ENCODE data around the gene CENPM. TPM values are rescaled to one million over a fixed set of nuclear protein-coding genes. Genes with fewer than 3 reads are reported as not detected.

Gene CENPM
- total RNA-seq, 3 donors from 2014 or later = 3.2 to 18.8 (median 7.5) TPM

DNA sequence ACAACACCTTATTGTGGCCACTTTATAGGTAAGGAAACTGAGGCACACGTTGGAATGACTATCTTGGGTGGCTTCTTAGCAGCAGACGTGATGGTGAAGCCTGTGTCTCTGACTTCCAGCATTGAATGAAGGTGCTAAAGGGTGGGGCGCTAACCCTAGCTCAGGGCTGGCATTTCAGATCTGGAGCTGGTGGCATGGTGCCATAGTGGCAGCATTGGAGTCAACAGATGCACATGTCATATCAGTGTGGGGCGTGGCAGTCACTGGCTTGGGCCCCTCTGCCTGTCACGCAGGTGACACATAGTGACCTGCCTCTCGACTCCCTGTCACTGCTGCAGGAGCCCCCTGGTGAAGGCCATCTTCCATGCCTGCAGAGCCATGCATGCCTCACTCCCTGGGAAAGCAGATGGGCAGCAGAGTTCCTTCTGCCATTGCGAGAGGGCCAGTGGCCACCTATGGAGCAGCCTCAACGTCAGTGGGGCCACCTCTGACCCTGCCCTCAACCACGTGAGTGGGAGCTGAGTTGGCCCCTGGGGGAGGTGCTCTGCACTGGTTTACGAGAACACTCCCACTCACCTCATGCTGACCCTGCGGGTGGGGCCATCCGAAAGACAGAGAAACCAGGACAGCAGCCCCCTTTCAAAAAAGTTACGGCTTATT lies 46.8 kb downstream of the CENPM start:
- no peak for ATAC-seq
- TF ChIP-seq, protein P1, sequence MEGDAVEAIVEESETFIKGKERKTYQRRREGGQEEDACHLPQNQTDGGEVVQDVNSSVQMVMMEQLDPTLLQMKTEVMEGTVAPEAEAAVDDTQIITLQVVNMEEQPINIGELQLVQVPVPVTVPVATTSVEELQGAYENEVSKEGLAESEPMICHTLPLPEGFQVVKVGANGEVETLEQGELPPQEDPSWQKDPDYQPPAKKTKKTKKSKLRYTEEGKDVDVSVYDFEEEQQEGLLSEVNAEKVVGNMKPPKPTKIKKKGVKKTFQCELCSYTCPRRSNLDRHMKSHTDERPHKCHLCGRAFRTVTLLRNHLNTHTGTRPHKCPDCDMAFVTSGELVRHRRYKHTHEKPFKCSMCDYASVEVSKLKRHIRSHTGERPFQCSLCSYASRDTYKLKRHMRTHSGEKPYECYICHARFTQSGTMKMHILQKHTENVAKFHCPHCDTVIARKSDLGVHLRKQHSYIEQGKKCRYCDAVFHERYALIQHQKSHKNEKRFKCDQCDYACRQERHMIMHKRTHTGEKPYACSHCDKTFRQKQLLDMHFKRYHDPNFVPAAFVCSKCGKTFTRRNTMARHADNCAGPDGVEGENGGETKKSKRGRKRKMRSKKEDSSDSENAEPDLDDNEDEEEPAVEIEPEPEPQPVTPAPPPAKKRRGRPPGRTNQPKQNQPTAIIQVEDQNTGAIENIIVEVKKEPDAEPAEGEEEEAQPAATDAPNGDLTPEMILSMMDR (IDR thresholded peaks at IDR 0.05) = no peak
- intact Hi-C loops (cut with DNase I, micrococcal nuclease) = no loop called here
- no peaks in the 10 kb centered on the region for H3K9me3 ChIP-seq
- H3K4me1 ChIP-seq (ENCODE audit: low read depth) = no peaks in the 10 kb centered on the region
- H3K4me3 ChIP-seq = no peak overlapping the region
- peaks cover 3% of the 10 kb centered on the region for H3K36me3 ChIP-seq (ENCODE audit: low read depth)
- DNase-seq = no peak

GRCh38 chr22:41899110-41899509 lies 47.8 kb downstream of the CENPM start:
- TF ChIP-seq, protein P1 (IDR thresholded peaks at IDR 0.05) = no peak
- H3K9me3 ChIP-seq = no peaks in the 10 kb centered on the region
- no peak overlapping the region for H3K4me3 ChIP-seq
- intact Hi-C loops (cut with DNase I, micrococcal nuclease) = no loop called here
- ATAC-seq (no peak), DNase-seq (no peak)
- no peaks in the 10 kb centered on the region for H3K4me1 ChIP-seq (ENCODE audit: low read depth)
- peaks cover 3% of the 10 kb centered on the region for H3K36me3 ChIP-seq (ENCODE audit: low read depth)

DNA sequence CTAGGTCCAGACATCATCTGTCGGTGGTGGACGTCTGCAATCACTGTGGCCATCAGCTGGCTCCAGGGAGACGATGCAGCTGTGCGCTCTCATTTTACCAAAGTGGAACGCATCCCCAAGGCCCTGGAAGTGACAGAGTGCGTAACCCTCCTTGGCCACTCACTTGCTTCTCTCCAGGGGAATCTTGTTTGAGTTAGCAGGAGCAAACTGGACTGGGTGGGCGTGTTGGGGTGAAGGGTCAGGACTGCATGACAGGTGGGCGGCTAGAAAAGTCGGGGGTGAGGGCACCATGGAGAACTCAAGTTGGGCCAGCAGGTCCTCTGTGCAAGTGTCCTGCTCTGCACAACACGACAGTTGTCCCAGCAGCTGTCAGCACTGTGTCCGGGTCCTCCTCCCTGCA lies 48.3 kb downstream of the CENPM start:
- no peak for DNase-seq
- Histone ChIP-seq H3K9me3 (no peaks in the 10 kb centered on the region), H3K36me3 (ENCODE audit: low read depth) (peaks cover 3% of the 10 kb centered on the region), H3K4me3 (no peak overlapping the region), H3K4me1 (ENCODE audit: low read depth) (no peaks in the 10 kb centered on the region)
- ATAC-seq = no peak
- TF ChIP-seq, protein P1 (IDR thresholded peaks at IDR 0.05) = no peak
- intact Hi-C loops (cut with DNase I, micrococcal nuclease) = no loop called here

DNA sequence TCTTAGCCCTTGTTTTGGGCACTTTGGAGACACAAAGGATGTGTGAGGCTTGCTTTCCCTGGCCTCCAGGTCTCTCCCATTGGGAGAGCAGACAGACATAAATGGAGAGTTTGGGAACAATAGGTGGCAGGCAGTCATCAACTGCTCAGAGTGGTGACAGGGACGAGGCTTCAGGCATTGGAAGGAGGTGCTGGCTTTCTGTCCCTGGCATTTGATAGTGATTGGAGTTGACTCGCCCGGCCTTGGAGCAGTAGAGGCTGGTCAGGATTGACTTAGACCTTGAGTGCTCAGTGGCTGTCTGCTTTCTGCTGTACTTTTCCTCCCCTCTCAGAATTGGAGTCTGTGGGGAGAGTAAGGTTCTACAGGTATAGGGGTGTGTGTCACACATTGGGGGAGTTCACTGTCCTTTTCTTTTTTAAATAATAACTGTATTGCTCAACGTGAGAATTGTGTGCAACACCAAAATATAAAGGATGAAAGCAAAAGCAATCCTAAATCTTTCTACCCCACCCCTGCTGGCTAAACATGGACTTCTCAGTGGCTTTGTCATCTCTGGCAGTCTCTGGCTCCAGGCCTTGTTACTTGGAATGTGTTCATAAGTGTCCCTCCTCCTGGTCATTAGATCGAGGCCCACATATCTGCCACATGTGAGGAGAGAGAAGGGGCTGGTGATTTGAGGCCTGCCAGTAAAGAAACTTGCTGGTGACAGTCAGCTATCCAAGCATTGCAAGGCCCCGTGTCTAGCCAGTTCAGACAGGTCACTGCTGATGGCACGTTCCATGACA lies 53.2 kb downstream of the CENPM start:
- TF ChIP-seq, protein P1 (IDR thresholded peaks at IDR 0.05) = no peak

DNA sequence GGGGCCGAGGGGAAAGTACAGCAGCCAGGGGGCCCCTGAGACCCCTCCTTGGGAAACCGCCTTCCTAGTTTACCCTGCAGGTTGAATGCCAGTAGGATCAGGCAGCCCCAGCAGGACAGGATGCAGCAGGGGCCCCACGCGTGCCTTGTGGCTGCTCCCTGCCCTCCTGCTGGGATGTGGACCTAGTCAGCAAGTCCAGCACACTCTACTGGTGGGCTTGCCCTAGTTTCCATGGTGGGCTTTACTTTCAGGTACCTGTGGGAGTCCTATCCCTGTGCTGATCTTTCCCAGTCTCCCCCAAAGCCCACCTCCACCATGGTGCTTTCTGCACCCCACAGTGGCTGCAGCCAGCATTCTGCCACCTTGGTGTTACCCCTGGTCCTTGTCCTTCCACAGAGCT lies 54.2 kb downstream of the CENPM start:
- TF ChIP-seq, protein P1 (IDR thresholded peaks at IDR 0.05) = no peak
- Histone ChIP-seq H3K9me3 (no peaks in the 10 kb centered on the region), H3K4me1 (ENCODE audit: low read depth) (no peaks in the 10 kb centered on the region), H3K4me3 (no peak overlapping the region), H3K36me3 (ENCODE audit: low read depth) (peaks cover 2% of the 10 kb centered on the region)
- no peak for DNase-seq
- ATAC-seq = no peak
- intact Hi-C loops (cut with DNase I, micrococcal nuclease) = no loop called here

More for the DNA sequence above, 53.2 kb downstream of the CENPM start:
- intact Hi-C loops (cut with DNase I, micrococcal nuclease) = no loop called here
- H3K4me1 ChIP-seq (ENCODE audit: low read depth) = no peaks in the 10 kb centered on the region
- no peaks in the 10 kb centered on the region for H3K9me3 ChIP-seq
- no peak for DNase-seq
- H3K4me3 ChIP-seq = no peak overlapping the region
- H3K36me3 ChIP-seq (ENCODE audit: low read depth) = no peaks in the 10 kb centered on the region
- ATAC-seq = no peak

All from mucosa of descending colon (tissue), 3 donors.